ENCODE measurements around the gene LENG9.

The LENG9 gene

GRCh38 chr19:54484451-54484850 lies 20.9 kb upstream of the LENG9 start:
- Histone ChIP-seq H3K4me2 (ENCODE audit: low read length) (no peak overlapping the region), H3K27ac (ENCODE audit: low read depth, low read length) (no peak overlapping the region), H4K5ac (ENCODE audit: low read length) (no peak overlapping the region), H2BK15ac (replicated peaks; ENCODE audit: low read depth) (no peak overlapping the region), H3K56ac (ENCODE audit: low read length) (no peak overlapping the region), H2BK120ac (ENCODE audit: low read depth, low read length) (no peak overlapping the region), H3K18ac (ENCODE audit: low read length) (no peak overlapping the region), H3K27me3 (ENCODE audit: insufficient read depth, low read length, poor library complexity) (no peaks in the 10 kb centered on the region), H3K4me3 (ENCODE audit: low read length) (no peak overlapping the region), H3K23ac (ENCODE audit: low read length) (no peak overlapping the region), H2AK5ac (ENCODE audit: low read length) (no peak overlapping the region), H3K79me2 (ENCODE audit: control insufficient read depth, insufficient read depth, low read length) (no peaks in the 10 kb centered on the region), H3K36me3 (ENCODE audit: control insufficient read depth, insufficient read depth, low read length) (no peaks in the 10 kb centered on the region), H2BK5ac (ENCODE audit: low read length) (no peak overlapping the region), H3K4me1 (ENCODE audit: control insufficient read depth, low read depth, low read length) (no peaks in the 10 kb centered on the region), H3K4ac (ENCODE audit: low read depth, low read length) (no peak overlapping the region), H3K9ac (ENCODE audit: low read length) (no peak overlapping the region), H3K79me1 (ENCODE audit: low read length) (no peaks in the 10 kb centered on the region), H4K8ac (ENCODE audit: low read depth, low read length) (no peak overlapping the region)
- WGBS (ENCODE audit: extremely low coverage, insufficient coverage, low lambda C conversion rate), result no CpG with 5 or more reads among the region's 10 CpGs
- DNase-seq, result no peak

GRCh38 chr19:54482889-54483288 lies 19.3 kb upstream of the LENG9 start:
- no peak overlapping the region for H4K8ac ChIP-seq (ENCODE audit: low read depth, low read length)
- H3K36me3 ChIP-seq (ENCODE audit: control insufficient read depth, insufficient read depth, low read length), result no peaks in the 10 kb centered on the region
- WGBS (ENCODE audit: extremely low coverage, insufficient coverage, low lambda C conversion rate), result no CpG with 5 or more reads among the region's 3 CpGs
- no peak overlapping the region for H3K27ac ChIP-seq (ENCODE audit: low read depth, low read length)
- H2BK5ac ChIP-seq (ENCODE audit: low read length), result no peak overlapping the region
- H3K9ac ChIP-seq (ENCODE audit: low read length), result no peak overlapping the region
- DNase-seq, result no peak
- H3K56ac ChIP-seq (ENCODE audit: low read length), result no peak overlapping the region
- no peak overlapping the region for H3K4me2 ChIP-seq (ENCODE audit: low read length)
- H3K4ac ChIP-seq (ENCODE audit: low read depth, low read length), result no peak overlapping the region
- H3K79me1 ChIP-seq (ENCODE audit: low read length), result no peaks in the 10 kb centered on the region
- no peak overlapping the region for H3K23ac ChIP-seq (ENCODE audit: low read length)
- no peak overlapping the region for H2BK120ac ChIP-seq (ENCODE audit: low read depth, low read length)
- H2AK5ac ChIP-seq (ENCODE audit: low read length), result no peak overlapping the region
- no peak overlapping the region for H3K18ac ChIP-seq (ENCODE audit: low read length)
- no peaks in the 10 kb centered on the region for H3K4me1 ChIP-seq (ENCODE audit: control insufficient read depth, low read depth, low read length)
- no peaks in the 10 kb centered on the region for H3K27me3 ChIP-seq (ENCODE audit: insufficient read depth, low read length, poor library complexity)
- H3K79me2 ChIP-seq (ENCODE audit: control insufficient read depth, insufficient read depth, low read length), result no peaks in the 10 kb centered on the region
- H2BK15ac ChIP-seq (replicated peaks; ENCODE audit: low read depth), result no peak overlapping the region
- H3K4me3 ChIP-seq (ENCODE audit: low read length), result no peak overlapping the region
- H4K5ac ChIP-seq (ENCODE audit: low read length), result no peak overlapping the region

- no peak overlapping the region for H2BK5ac ChIP-seq (ENCODE audit: low read length)
- no peaks in the 10 kb centered on the region for H3K4me1 ChIP-seq (ENCODE audit: control insufficient read depth, low read depth, low read length)
- H3K4me2 ChIP-seq (ENCODE audit: low read length), result no peak overlapping the region
- H3K79me1 ChIP-seq (ENCODE audit: low read length), result no peaks in the 10 kb centered on the region
- H2BK120ac ChIP-seq (ENCODE audit: low read depth, low read length), result no peak overlapping the region
- no CpG with 5 or more reads among the region's 16 CpGs for WGBS (ENCODE audit: extremely low coverage, insufficient coverage, low lambda C conversion rate)
- H4K8ac ChIP-seq (ENCODE audit: low read depth, low read length), result no peak overlapping the region
- peak; percentile 77 for DNase-seq
- H3K36me3 ChIP-seq (ENCODE audit: control insufficient read depth, insufficient read depth, low read length), result no peaks in the 10 kb centered on the region
- no peak overlapping the region for H3K18ac ChIP-seq (ENCODE audit: low read length)
- H4K5ac ChIP-seq (ENCODE audit: low read length), result no peak overlapping the region
- H2BK15ac ChIP-seq (replicated peaks; ENCODE audit: low read depth), result no peak overlapping the region
- H2AK5ac ChIP-seq (ENCODE audit: low read length), result no peak overlapping the region
- H3K4me3 ChIP-seq (ENCODE audit: low read length), result no peak overlapping the region
- H3K4ac ChIP-seq (ENCODE audit: low read depth, low read length), result no peak overlapping the region
- no peaks in the 10 kb centered on the region for H3K79me2 ChIP-seq (ENCODE audit: control insufficient read depth, insufficient read depth, low read length)
- no peaks in the 10 kb centered on the region for H3K27me3 ChIP-seq (ENCODE audit: insufficient read depth, low read length, poor library complexity)
- H3K56ac ChIP-seq (ENCODE audit: low read length), result no peak overlapping the region
- no peak overlapping the region for H3K27ac ChIP-seq (ENCODE audit: low read depth, low read length)
- H3K9ac ChIP-seq (ENCODE audit: low read length), result no peak overlapping the region
- no peak overlapping the region for H3K23ac ChIP-seq (ENCODE audit: low read length)
These were observed 17.9 kb upstream of the LENG9 start for GRCh38 chr19:54481326-54481930.

- no peak overlapping the region for H3K4ac ChIP-seq (ENCODE audit: low read depth, low read length)
- no peak overlapping the region for H4K5ac ChIP-seq (ENCODE audit: low read length)
- no peak overlapping the region for H3K18ac ChIP-seq (ENCODE audit: low read length)
- H2BK120ac ChIP-seq (ENCODE audit: low read depth, low read length), result no peak overlapping the region
- no peak overlapping the region for H3K9ac ChIP-seq (ENCODE audit: low read length)
- H4K8ac ChIP-seq (ENCODE audit: low read depth, low read length), result no peak overlapping the region
- H3K27me3 ChIP-seq (ENCODE audit: insufficient read depth, low read length, poor library complexity), result no peaks in the 10 kb centered on the region
- no peaks in the 10 kb centered on the region for H3K4me1 ChIP-seq (ENCODE audit: control insufficient read depth, low read depth, low read length)
- H2BK5ac ChIP-seq (ENCODE audit: low read length), result no peak overlapping the region
- 100% methylated on average over 1 of the region's 2 CpGs for WGBS (ENCODE audit: extremely low coverage, insufficient coverage, low lambda C conversion rate)
- no peaks in the 10 kb centered on the region for H3K36me3 ChIP-seq (ENCODE audit: control insufficient read depth, insufficient read depth, low read length)
- no peaks in the 10 kb centered on the region for H3K79me2 ChIP-seq (ENCODE audit: control insufficient read depth, insufficient read depth, low read length)
- no peak overlapping the region for H3K4me3 ChIP-seq (ENCODE audit: low read length)
- H3K79me1 ChIP-seq (ENCODE audit: low read length), result no peaks in the 10 kb centered on the region
- no peak overlapping the region for H2AK5ac ChIP-seq (ENCODE audit: low read length)
- no peak overlapping the region for H3K56ac ChIP-seq (ENCODE audit: low read length)
- H3K27ac ChIP-seq (ENCODE audit: low read depth, low read length), result no peak overlapping the region
- H3K4me2 ChIP-seq (ENCODE audit: low read length), result no peak overlapping the region
- no peak overlapping the region for H2BK15ac ChIP-seq (replicated peaks; ENCODE audit: low read depth)
- no peak for DNase-seq
- no peak overlapping the region for H3K23ac ChIP-seq (ENCODE audit: low read length)
These were observed 16.5 kb upstream of the LENG9 start for GRCh38 chr19:54480051-54480450.

- no peaks in the 10 kb centered on the region for H3K4me1 ChIP-seq (ENCODE audit: control insufficient read depth, low read depth, low read length)
- no peak overlapping the region for H2BK15ac ChIP-seq (replicated peaks; ENCODE audit: low read depth)
- peak; percentile 85 for DNase-seq
- H3K36me3 ChIP-seq (ENCODE audit: control insufficient read depth, insufficient read depth, low read length), result no peaks in the 10 kb centered on the region
- H2BK5ac ChIP-seq (ENCODE audit: low read length), result no peak overlapping the region
- no peak overlapping the region for H3K18ac ChIP-seq (ENCODE audit: low read length)
- H3K27ac ChIP-seq (ENCODE audit: low read depth, low read length), result no peak overlapping the region
- no peak overlapping the region for H3K4ac ChIP-seq (ENCODE audit: low read depth, low read length)
- no CpG with 5 or more reads among the region's 10 CpGs for WGBS (ENCODE audit: extremely low coverage, insufficient coverage, low lambda C conversion rate)
- H3K4me2 ChIP-seq (ENCODE audit: low read length), result no peak overlapping the region
- H3K79me2 ChIP-seq (ENCODE audit: control insufficient read depth, insufficient read depth, low read length), result no peaks in the 10 kb centered on the region
- H3K9ac ChIP-seq (ENCODE audit: low read length), result no peak overlapping the region
- no peak overlapping the region for H4K8ac ChIP-seq (ENCODE audit: low read depth, low read length)
- no peak overlapping the region for H4K5ac ChIP-seq (ENCODE audit: low read length)
- H3K56ac ChIP-seq (ENCODE audit: low read length), result no peak overlapping the region
- no peak overlapping the region for H3K23ac ChIP-seq (ENCODE audit: low read length)
- H3K27me3 ChIP-seq (ENCODE audit: insufficient read depth, low read length, poor library complexity), result no peaks in the 10 kb centered on the region
- no peak overlapping the region for H3K4me3 ChIP-seq (ENCODE audit: low read length)
- no peaks in the 10 kb centered on the region for H3K79me1 ChIP-seq (ENCODE audit: low read length)
- H2BK120ac ChIP-seq (ENCODE audit: low read depth, low read length), result no peak overlapping the region
- H2AK5ac ChIP-seq (ENCODE audit: low read length), result no peak overlapping the region
These were observed 15.2 kb upstream of the LENG9 start for GRCh38 chr19:54478677-54479266.

GRCh38 chr19:54477650-54478049 lies 14.1 kb upstream of the LENG9 start:
- H2AK5ac ChIP-seq (ENCODE audit: low read length), result no peak overlapping the region
- no peak overlapping the region for H3K4me3 ChIP-seq (ENCODE audit: low read length)
- H3K36me3 ChIP-seq (ENCODE audit: control insufficient read depth, insufficient read depth, low read length), result no peaks in the 10 kb centered on the region
- no peak overlapping the region for H4K5ac ChIP-seq (ENCODE audit: low read length)
- H3K18ac ChIP-seq (ENCODE audit: low read length), result no peak overlapping the region
- no peaks in the 10 kb centered on the region for H3K27me3 ChIP-seq (ENCODE audit: insufficient read depth, low read length, poor library complexity)
- WGBS (ENCODE audit: extremely low coverage, insufficient coverage, low lambda C conversion rate), result no CpG with 5 or more reads among the region's 3 CpGs
- H2BK120ac ChIP-seq (ENCODE audit: low read depth, low read length), result no peak overlapping the region
- no peak for DNase-seq
- H3K9ac ChIP-seq (ENCODE audit: low read length), result no peak overlapping the region
- no peak overlapping the region for H3K23ac ChIP-seq (ENCODE audit: low read length)
- no peaks in the 10 kb centered on the region for H3K79me2 ChIP-seq (ENCODE audit: control insufficient read depth, insufficient read depth, low read length)
- no peaks in the 10 kb centered on the region for H3K4me1 ChIP-seq (ENCODE audit: control insufficient read depth, low read depth, low read length)
- no peaks in the 10 kb centered on the region for H3K79me1 ChIP-seq (ENCODE audit: low read length)
- no peak overlapping the region for H3K4me2 ChIP-seq (ENCODE audit: low read length)
- H2BK15ac ChIP-seq (replicated peaks; ENCODE audit: low read depth), result no peak overlapping the region
- H2BK5ac ChIP-seq (ENCODE audit: low read length), result no peak overlapping the region
- no peak overlapping the region for H4K8ac ChIP-seq (ENCODE audit: low read depth, low read length)
- no peak overlapping the region for H3K56ac ChIP-seq (ENCODE audit: low read length)
- H3K27ac ChIP-seq (ENCODE audit: low read depth, low read length), result no peak overlapping the region
- H3K4ac ChIP-seq (ENCODE audit: low read depth, low read length), result no peak overlapping the region

Measured in mesendoderm (in vitro differentiated cells).